AG04449 (cell line): ENCODE results near the gene ORC1.
A peak's percentile ranks its signal among the peaks of the same experiment; 100 is the strongest.

Experiments used
- CTCF ChIA-PET: fragments of 350-600 bp; formaldehyde crosslinking; extraction: SDS; loops from one replicate; lab custom pipeline; 2021; ENCODE audit warnings: antibody characterized with exemption; lab: Yijun Ruan, JAX
- POLR2A ChIA-PET: fragments of 400-600, 350-600 bp; formaldehyde crosslinking; extraction: SDS; loops from one replicate; lab custom pipeline; 2020; ENCODE audit warnings: antibody characterized with exemption, inconsistent platforms; lab: Yijun Ruan, JAX
- DNase-seq: peaks from one replicate; pipeline ENCODE4 v3.0.0-alpha.2; 2010; ENCODE audit warnings: low read depth, low spot score
- H3K4me3 ChIP-seq: 2 replicates; pipeline ENCODE4 v1.5.1; 2011; ENCODE audit warnings: low read depth, mild to moderate bottlenecking, control low read depth, low read length
- TF ChIP-seq, protein P1 (sequence below): IDR thresholded peaks from one replicate; pipeline ENCODE4 v1.5.1; 2011; ENCODE audit warnings: mild to moderate bottlenecking, moderate library complexity, low read length, control low read depth, inconsistent platforms; ENCODE audit not compliant: insufficient read depth; ENCODE audit errors: missing control alignments

ORC1 gene

GRCh38 chr1:52403566-52404115, 582 bp downstream of the ORC1 start:
- ChIA-PET POLR2A (interaction anchor here (1.0 to 1.5 kb wide), 3 partner anchors 10 to 149 kb away, joined by 3 to 4 read pairs (median 3); partner anchors contain the start of gene TUT4), CTCF (interaction anchor here (1.3 to 1.4 kb wide), 2 partner anchors 33 to 284 kb away, joined by 3 to 4 read pairs; no protein-coding TSS in a partner anchor)
- DNase-seq, result no peak
- peak overlapping the region; percentile 99 for H3K4me3 ChIP-seq
- TF ChIP-seq, protein P1, sequence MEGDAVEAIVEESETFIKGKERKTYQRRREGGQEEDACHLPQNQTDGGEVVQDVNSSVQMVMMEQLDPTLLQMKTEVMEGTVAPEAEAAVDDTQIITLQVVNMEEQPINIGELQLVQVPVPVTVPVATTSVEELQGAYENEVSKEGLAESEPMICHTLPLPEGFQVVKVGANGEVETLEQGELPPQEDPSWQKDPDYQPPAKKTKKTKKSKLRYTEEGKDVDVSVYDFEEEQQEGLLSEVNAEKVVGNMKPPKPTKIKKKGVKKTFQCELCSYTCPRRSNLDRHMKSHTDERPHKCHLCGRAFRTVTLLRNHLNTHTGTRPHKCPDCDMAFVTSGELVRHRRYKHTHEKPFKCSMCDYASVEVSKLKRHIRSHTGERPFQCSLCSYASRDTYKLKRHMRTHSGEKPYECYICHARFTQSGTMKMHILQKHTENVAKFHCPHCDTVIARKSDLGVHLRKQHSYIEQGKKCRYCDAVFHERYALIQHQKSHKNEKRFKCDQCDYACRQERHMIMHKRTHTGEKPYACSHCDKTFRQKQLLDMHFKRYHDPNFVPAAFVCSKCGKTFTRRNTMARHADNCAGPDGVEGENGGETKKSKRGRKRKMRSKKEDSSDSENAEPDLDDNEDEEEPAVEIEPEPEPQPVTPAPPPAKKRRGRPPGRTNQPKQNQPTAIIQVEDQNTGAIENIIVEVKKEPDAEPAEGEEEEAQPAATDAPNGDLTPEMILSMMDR, result no peak

GRCh38 chr1:52402860-52403240, 1.4 kb downstream of the ORC1 start:
- ChIA-PET CTCF (no interaction called here), POLR2A (no interaction called here)
- DNase-seq, result no peak
- H3K4me3 ChIP-seq, result no peak overlapping the region
- TF ChIP-seq, protein P1, result no peak

- ChIA-PET POLR2A (no interaction called here), CTCF (interaction anchor here (0.7 to 1.0 kb wide), 2 partner anchors 273 to 344 kb away, joined by 3 to 4 read pairs; partner anchors contain the start of gene BTF3L4)
- no peak for DNase-seq
- TF ChIP-seq, protein P1, result no peak
- no peak overlapping the region for H3K4me3 ChIP-seq
These were observed 4.1 kb downstream of the ORC1 start for GRCh38 chr1:52400131-52400530.

- CTCF ChIA-PET, result interaction anchor here (0.7 to 1.0 kb wide), 3 partner anchors 273 to 348 kb away, joined by 3 to 4 read pairs (median 3); partner anchors contain the start of gene BTF3L4
- TF ChIP-seq, protein P1, result no peak
- POLR2A ChIA-PET, result interaction anchor here (0.6 kb wide), 1 partner anchor 34 kb away, joined by 3 read pairs; the partner anchor contains the start of gene CC2D1B
- no peak overlapping the region for H3K4me3 ChIP-seq
- no peak for DNase-seq
These were observed 4.6 kb downstream of the ORC1 start for GRCh38 chr1:52399629-52400028.

- TF ChIP-seq, protein P1, result no peak
- POLR2A ChIA-PET, result no interaction called here
- no peak overlapping the region for H3K4me3 ChIP-seq
- CTCF ChIA-PET, result interaction anchor here (1.4 kb wide), 1 partner anchor 96 kb away, joined by 5 read pairs; no protein-coding TSS in a partner anchor
- no peak for DNase-seq
These were observed 11.0 kb downstream of the ORC1 start for GRCh38 chr1:52393174-52393573.

DNA sequence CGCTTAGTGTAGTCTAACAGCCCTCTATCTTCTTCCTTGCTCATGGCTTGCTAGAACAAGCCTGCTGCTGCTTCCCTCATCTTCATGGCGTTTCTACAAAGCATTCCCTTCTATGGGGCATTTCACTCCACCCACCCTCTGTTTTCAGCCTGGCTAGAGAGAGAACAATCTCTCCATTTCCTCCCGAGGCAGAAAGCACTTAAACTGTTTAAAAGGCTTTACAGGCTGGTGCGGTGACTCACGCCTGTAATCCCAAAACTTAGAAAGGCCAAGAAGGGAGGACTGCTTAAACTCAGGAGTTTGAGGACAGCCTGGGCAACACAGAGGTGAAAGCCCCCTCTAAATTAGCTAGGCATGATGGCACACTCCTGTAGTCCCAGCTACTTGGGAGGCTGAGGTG, 17.8 kb downstream of the ORC1 start:
- ChIA-PET CTCF (no interaction called here), POLR2A (no interaction called here)
- H3K4me3 ChIP-seq, result no peak overlapping the region
- DNase-seq, result no peak
- TF ChIP-seq, protein P1, result no peak
